Upper lobe of right lung (tissue), 1 donor: ENCODE data around the gene PLCB1. TPM values are rescaled to one million over a fixed set of nuclear protein-coding genes. Genes with fewer than 3 reads are reported as not detected.

Experiments used
- ATAC-seq: fragments of 200-7000 bp; cut with Tn5 transposase; one replicate; pipeline ENCODE4 v1.9.1; 2020; ENCODE audit warnings: mild to moderate bottlenecking, moderate library complexity
- DNase-seq: peaks from one replicate; pipeline ENCODE4 v3.0.0-alpha.2; 2020
- H3K27ac ChIP-seq: fragments of 200-600 bp; one replicate; pipeline ENCODE4 v1.8.0; 2022
- H3K27me3 ChIP-seq: fragments of 200-600 bp; one replicate; pipeline ENCODE4 v1.8.0; 2022; ENCODE audit warnings: mild to moderate bottlenecking
- H3K36me3 ChIP-seq: fragments of 200-600 bp; one replicate; pipeline ENCODE4 v1.8.0; 2022
- H3K4me1 ChIP-seq: fragments of 200-600 bp; one replicate; pipeline ENCODE4 v1.8.0; 2022
- H3K4me3 ChIP-seq: fragments of 200-600 bp; one replicate; pipeline ENCODE4 v1.8.0; 2022; ENCODE audit warnings: mild to moderate bottlenecking
- H3K9me3 ChIP-seq: fragments of 200-600 bp; one replicate; pipeline ENCODE4 v1.8.0; 2022
- intact Hi-C: fragments of 100-400 bp; cut with DNase I; formaldehyde crosslinking; loops from one replicate; pipeline ENCODE4 v1.11.0; 2022
- total RNA-seq: library from RNA; stranded (reverse); fragmentation: NEBNext Ultra II Directional; extraction: Animal tissue kit (Norgen Biotek cat#: 25700); gene quantifications from one replicate; pipeline ENCODE4 v1.2.1, GENCODE V29; 2021
- TF ChIP-seq, protein P1 (sequence below): fragments of 200-600 bp; IDR thresholded peaks from one replicate; pipeline ENCODE4 v1.8.0; 2022; ENCODE audit warnings: antibody characterized with exemption
- donor health status: DM: no; HTN: yes; CAD: no; lungs with severe emphysema.

PLCB1 gene
- total RNA-seq, 1 donor from 2014 or later = 12.4 TPM

GRCh38 chr20:8726460-8726859 is 594.4 kb downstream of the PLCB1 start:
- H3K9me3 ChIP-seq = no peaks in the 10 kb centered on the region
- no peak overlapping the region for H3K27ac ChIP-seq
- intact Hi-C loops = loop anchor here (10.0 kb wide), 1 partner anchor 682 kb away; no protein-coding TSS in a partner anchor
- no peaks in the 10 kb centered on the region for H3K4me1 ChIP-seq
- ATAC-seq (no peak), DNase-seq (no peak)
- no peaks in the 10 kb centered on the region for H3K36me3 ChIP-seq
- H3K27me3 ChIP-seq = no peaks in the 10 kb centered on the region
- TF ChIP-seq, protein P1, sequence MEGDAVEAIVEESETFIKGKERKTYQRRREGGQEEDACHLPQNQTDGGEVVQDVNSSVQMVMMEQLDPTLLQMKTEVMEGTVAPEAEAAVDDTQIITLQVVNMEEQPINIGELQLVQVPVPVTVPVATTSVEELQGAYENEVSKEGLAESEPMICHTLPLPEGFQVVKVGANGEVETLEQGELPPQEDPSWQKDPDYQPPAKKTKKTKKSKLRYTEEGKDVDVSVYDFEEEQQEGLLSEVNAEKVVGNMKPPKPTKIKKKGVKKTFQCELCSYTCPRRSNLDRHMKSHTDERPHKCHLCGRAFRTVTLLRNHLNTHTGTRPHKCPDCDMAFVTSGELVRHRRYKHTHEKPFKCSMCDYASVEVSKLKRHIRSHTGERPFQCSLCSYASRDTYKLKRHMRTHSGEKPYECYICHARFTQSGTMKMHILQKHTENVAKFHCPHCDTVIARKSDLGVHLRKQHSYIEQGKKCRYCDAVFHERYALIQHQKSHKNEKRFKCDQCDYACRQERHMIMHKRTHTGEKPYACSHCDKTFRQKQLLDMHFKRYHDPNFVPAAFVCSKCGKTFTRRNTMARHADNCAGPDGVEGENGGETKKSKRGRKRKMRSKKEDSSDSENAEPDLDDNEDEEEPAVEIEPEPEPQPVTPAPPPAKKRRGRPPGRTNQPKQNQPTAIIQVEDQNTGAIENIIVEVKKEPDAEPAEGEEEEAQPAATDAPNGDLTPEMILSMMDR = no peak
- no peak overlapping the region for H3K4me3 ChIP-seq

DNA sequence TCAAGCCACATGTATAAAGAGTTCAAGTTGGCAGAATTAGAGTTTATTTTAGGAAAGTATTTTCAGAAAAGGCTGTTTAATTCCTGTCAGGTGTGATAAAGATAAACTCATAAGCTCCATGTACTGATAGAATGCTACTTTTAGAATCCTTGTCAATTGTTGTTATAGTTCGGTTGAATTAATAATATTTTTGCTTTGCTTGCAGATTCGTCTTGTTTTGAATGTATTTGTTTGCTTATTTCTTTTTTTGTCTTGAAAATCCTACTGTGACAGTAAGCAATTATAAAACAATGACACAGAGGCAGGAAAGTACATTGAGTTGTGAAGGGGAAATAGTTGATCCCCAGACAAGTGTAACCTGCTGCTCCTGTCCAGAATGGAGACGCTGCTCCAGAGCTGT is 602.9 kb downstream of the PLCB1 start:
- Histone ChIP-seq H3K4me1 (no peaks in the 10 kb centered on the region), H3K27ac (no peak overlapping the region), H3K4me3 (no peak overlapping the region), H3K36me3 (no peaks in the 10 kb centered on the region), H3K9me3 (no peaks in the 10 kb centered on the region), H3K27me3 (no peaks in the 10 kb centered on the region)
- intact Hi-C loops = no loop called here
- ATAC-seq = no peak
- DNase-seq = no peak
- TF ChIP-seq, protein P1 = no peak

DNA sequence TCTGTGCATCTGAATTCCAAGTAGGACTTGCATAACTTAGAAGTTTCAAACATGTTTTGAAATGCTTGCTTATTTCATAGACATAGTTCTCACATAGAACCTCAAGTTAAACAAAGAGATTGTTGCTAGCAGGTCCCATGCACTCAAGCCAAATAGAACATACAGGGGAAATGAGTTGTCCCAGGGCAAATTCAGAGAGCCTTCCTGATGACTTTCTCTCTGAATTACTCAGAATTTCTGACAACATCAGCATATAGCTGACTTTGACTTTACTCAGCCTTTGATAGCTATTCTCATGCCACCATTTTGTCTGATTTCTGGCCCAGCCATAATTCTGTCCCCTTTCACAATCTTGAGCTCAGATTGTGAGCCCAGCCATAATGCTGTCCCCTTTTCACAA is 603.6 kb downstream of the PLCB1 start:
- ATAC-seq (no peak), DNase-seq (no peak)
- Histone ChIP-seq H3K27me3 (no peaks in the 10 kb centered on the region), H3K27ac (no peak overlapping the region), H3K9me3 (no peaks in the 10 kb centered on the region), H3K4me3 (no peak overlapping the region), H3K4me1 (no peaks in the 10 kb centered on the region), H3K36me3 (no peaks in the 10 kb centered on the region)
- intact Hi-C loops = no loop called here
- TF ChIP-seq, protein P1 = no peak

GRCh38 chr20:8740265-8740664 is 608.2 kb downstream of the PLCB1 start:
- H3K4me1 ChIP-seq = no peaks in the 10 kb centered on the region
- no peak for DNase-seq
- H3K36me3 ChIP-seq = no peaks in the 10 kb centered on the region
- H3K9me3 ChIP-seq = no peaks in the 10 kb centered on the region
- ATAC-seq = no peak
- TF ChIP-seq, protein P1 = no peak
- intact Hi-C loops = no loop called here
- no peaks in the 10 kb centered on the region for H3K27me3 ChIP-seq
- no peak overlapping the region for H3K27ac ChIP-seq
- H3K4me3 ChIP-seq = no peak overlapping the region

DNA sequence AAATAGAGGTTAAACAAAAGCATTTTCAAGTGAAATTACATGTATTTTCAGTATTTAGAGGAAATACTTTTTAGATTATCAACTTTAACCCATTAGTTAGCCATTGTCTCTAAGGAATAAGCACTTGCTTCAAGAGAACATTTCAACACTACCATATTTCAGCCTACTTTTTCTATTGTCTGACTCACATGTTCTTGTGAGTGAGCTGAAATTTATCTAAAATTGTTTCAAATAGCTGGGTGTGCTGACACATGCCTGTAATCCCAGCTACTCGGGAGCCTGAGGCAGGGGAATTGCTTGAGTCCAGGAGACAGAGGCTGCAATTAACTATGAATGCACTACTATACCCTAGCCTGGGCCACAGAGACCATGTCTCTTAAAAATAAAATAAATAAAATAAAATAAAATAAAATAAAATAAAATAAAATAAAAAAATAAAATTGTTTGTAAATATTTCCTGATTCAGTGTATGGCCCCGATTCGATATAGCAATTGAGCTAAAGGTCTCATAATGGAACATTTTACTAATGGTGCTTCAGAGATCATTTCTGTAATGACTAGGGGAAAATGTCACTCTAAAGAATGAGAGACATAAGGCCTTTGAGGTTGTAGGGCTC is 612.3 kb downstream of the PLCB1 start:
- DNase-seq = no peak
- intact Hi-C loops = no loop called here
- Histone ChIP-seq H3K27ac (no peak overlapping the region), H3K4me3 (no peak overlapping the region), H3K4me1 (no peaks in the 10 kb centered on the region), H3K27me3 (no peaks in the 10 kb centered on the region), H3K9me3 (no peaks in the 10 kb centered on the region), H3K36me3 (no peaks in the 10 kb centered on the region)
- TF ChIP-seq, protein P1 = no peak
- ATAC-seq = no peak

- TF ChIP-seq, protein P1 = no peak
- Histone ChIP-seq H3K9me3 (no peaks in the 10 kb centered on the region), H3K4me1 (no peaks in the 10 kb centered on the region), H3K4me3 (no peak overlapping the region), H3K27ac (no peak overlapping the region), H3K36me3 (no peaks in the 10 kb centered on the region), H3K27me3 (no peaks in the 10 kb centered on the region)
- ATAC-seq (no peak), DNase-seq (no peak)
- intact Hi-C loops = no loop called here
Observed at GRCh38 chr20:8749101-8749500, 617.0 kb downstream of the PLCB1 start.
